Uterus (tissue), 2 donors: Measurements from ENCODE around the gene TGFB1.

Source experiments
- POLR2A ChIP-seq, 2 donors: fragments of 450-650 bp; IDR thresholded peaks; one replicate each; pipeline ENCODE4 v1.6.1; 2016; ENCODE audit warnings: antibody characterized with exemption in 2 of 2, mild to moderate bottlenecking in 1 of 2, moderate library complexity in 1 of 2
- TF ChIP-seq, protein P1 (sequence below), 4 experiments: fragments of 200-600 bp in 2 of 4; fragments of 450-650 bp in 2 of 4; sonication (generic) in 2 of 4; IDR thresholded peaks; one replicate each; pipeline ENCODE4 v1.5.1; 2016 to 2019; ENCODE audit warnings: antibody characterized with exemption in 4 of 4, mild to moderate bottlenecking in 2 of 4, moderate library complexity in 1 of 4

DNA sequence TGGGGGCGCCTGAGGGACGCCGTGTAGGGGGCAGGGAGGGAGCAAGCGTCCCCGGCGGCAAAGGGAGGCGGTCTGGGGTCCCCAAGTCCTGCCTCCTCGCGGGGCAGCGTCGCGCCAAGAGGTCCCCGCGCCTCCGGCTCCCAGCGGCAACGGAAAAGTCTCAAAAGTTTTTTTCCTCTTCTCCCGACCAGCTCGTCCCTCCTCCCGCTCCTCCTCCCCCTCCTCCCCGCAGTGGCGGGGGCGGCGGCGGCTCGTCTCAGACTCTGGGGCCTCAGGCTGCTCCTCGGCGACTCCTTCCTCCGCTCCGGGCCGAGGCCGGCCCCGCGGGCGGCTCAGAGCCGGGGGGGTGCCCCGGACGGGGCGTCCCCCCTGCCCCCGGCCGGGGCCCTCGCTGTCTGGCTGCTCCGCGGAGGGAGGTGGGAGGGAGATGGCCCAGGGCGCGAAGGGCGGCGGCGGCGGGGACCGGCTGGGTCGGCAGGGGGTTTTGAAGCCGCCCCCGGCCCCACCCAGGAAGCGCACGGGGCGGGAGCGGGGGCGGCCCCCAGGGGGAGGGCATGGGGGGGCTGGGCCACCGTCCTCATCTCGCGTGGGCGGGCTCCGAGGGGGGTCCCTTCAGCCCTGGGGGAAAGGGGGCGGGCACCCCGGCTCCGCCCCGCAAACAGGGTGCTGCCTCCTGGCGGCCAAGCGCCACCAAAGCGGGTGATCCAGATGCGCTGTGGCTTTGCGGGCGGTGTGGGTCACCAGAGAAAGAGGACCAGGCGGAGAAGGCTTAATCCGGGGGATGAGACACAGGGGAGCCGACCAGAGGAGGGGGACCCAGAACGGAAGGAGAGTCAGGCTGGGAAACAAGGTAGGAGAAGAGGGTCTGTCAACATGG, at the start of gene TGFB1:
- TF ChIP-seq, protein P1, sequence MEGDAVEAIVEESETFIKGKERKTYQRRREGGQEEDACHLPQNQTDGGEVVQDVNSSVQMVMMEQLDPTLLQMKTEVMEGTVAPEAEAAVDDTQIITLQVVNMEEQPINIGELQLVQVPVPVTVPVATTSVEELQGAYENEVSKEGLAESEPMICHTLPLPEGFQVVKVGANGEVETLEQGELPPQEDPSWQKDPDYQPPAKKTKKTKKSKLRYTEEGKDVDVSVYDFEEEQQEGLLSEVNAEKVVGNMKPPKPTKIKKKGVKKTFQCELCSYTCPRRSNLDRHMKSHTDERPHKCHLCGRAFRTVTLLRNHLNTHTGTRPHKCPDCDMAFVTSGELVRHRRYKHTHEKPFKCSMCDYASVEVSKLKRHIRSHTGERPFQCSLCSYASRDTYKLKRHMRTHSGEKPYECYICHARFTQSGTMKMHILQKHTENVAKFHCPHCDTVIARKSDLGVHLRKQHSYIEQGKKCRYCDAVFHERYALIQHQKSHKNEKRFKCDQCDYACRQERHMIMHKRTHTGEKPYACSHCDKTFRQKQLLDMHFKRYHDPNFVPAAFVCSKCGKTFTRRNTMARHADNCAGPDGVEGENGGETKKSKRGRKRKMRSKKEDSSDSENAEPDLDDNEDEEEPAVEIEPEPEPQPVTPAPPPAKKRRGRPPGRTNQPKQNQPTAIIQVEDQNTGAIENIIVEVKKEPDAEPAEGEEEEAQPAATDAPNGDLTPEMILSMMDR (IDR thresholded peaks at IDR 0.05): peak; percentile 89 to 95 (median 92)
- peak in 1 of 2 donors; percentile 66 for TF ChIP-seq POLR2A (IDR thresholded peaks at IDR 0.05)
